ENCODE results near the gene MYL6. TPM values are rescaled to one million over a fixed set of nuclear protein-coding genes. Genes with fewer than 3 reads are reported as not detected.
A peak's percentile ranks its signal among the peaks of the same experiment; 100 is the strongest.
"Not testable (repeated sequence)": the region's sequence is repeated elsewhere in the genome, so short reads cannot be mapped to it uniquely, and the experiment has no call there.

Gene MYL6
- total RNA-seq (2014; rRNA removed; shearing (Covaris generic); ENCODE audit: low replicate concordance) = 640 and 780 TPM in 2 replicates

- H3K27me3 ChIP-seq (ENCODE audit: low read length) = no peaks in the 10 kb centered on the region
- H2AFZ ChIP-seq (ENCODE audit: low read length) = peak within 1 kb of the TSS; percentile 55; the same call in 1 of the 2 replicates
- H3K9me2 ChIP-seq (replicated peaks; ENCODE audit: insufficient read depth, low read length) = no peaks in the 10 kb centered on the region
- peak; percentile 99 for DNase-seq
- peaks cover 32% of the 10 kb centered on the region for H3K36me3 ChIP-seq (ENCODE audit: insufficient read depth, low read length)
- H3K4me1 ChIP-seq (ENCODE audit: low read length) = peaks cover 60% of the 10 kb centered on the region
- peak within 1 kb of the TSS; percentile 84 for H3K4me3 ChIP-seq (ENCODE audit: low read length)
- H4K20me1 ChIP-seq (ENCODE audit: insufficient read depth, low read depth, low read length) = peaks cover 8% of the 10 kb centered on the region; the same call in 1 of the 2 replicates
- peak within 1 kb of the TSS; percentile 82 for H3K27ac ChIP-seq (ENCODE audit: low read length)
- peak within 1 kb of the TSS; percentile 93 for H3K9ac ChIP-seq (ENCODE audit: low read length)
- H3K9me3 ChIP-seq (ENCODE audit: low read length) = no peaks in the 10 kb centered on the region
- H3K79me2 ChIP-seq (ENCODE audit: low read length) = peaks cover 29% of the 10 kb centered on the region
- peak within 1 kb of the TSS; percentile 80 for H3K4me2 ChIP-seq (ENCODE audit: low read depth, low read length, poor library complexity, severe bottlenecking)
These were observed at the start of gene MYL6 for GRCh38 chr12:56158029-56158925. MYL6 (plus strand) TSS chr12:56158359; CDS start chr12:56158402, 43 bp downstream.

GRCh38 chr12:56110571-56110970, 47.6 kb upstream of the MYL6 start:
- H2AFZ ChIP-seq (ENCODE audit: low read length) = no peak overlapping the region
- H3K9ac ChIP-seq (ENCODE audit: low read length) = no peak overlapping the region
- no peak for DNase-seq

GRCh38 chr12:56114084-56114483, 44.1 kb upstream of the MYL6 start:
- Histone ChIP-seq H3K4me2 (ENCODE audit: low read depth, low read length, poor library complexity, severe bottlenecking) (no peak overlapping the region), H3K9me3 (ENCODE audit: low read length) (no peaks in the 10 kb centered on the region), H3K27ac (ENCODE audit: low read length) (no peak overlapping the region), H3K9me2 (replicated peaks; ENCODE audit: insufficient read depth, low read length) (no peaks in the 10 kb centered on the region), H3K79me2 (ENCODE audit: low read length) (peaks cover 14% of the 10 kb centered on the region), H2AFZ (ENCODE audit: low read length) (no peak overlapping the region), H3K9ac (ENCODE audit: low read length) (no peak overlapping the region), H3K4me1 (ENCODE audit: low read length) (peaks cover 13% of the 10 kb centered on the region), H3K36me3 (ENCODE audit: insufficient read depth, low read length) (peaks cover 33% of the 10 kb centered on the region), H3K4me3 (ENCODE audit: low read length) (no peak overlapping the region), H3K27me3 (ENCODE audit: low read length) (no peaks in the 10 kb centered on the region), H4K20me1 (ENCODE audit: insufficient read depth, low read depth, low read length) (no peaks in the 10 kb centered on the region)
- DNase-seq = peak; percentile 46

More at GRCh38 chr12:56110571-56110970, 47.6 kb upstream of the MYL6 start:
- Histone ChIP-seq H3K9me2 (replicated peaks; ENCODE audit: insufficient read depth, low read length) (no peaks in the 10 kb centered on the region), H3K36me3 (ENCODE audit: insufficient read depth, low read length) (peaks cover 59% of the 10 kb centered on the region), H3K4me2 (ENCODE audit: low read depth, low read length, poor library complexity, severe bottlenecking) (no peak overlapping the region), H3K4me1 (ENCODE audit: low read length) (peaks cover 20% of the 10 kb centered on the region), H3K27ac (ENCODE audit: low read length) (no peak overlapping the region), H3K4me3 (ENCODE audit: low read length) (no peak overlapping the region), H3K9me3 (ENCODE audit: low read length) (no peaks in the 10 kb centered on the region), H3K79me2 (ENCODE audit: low read length) (peaks cover 21% of the 10 kb centered on the region), H3K27me3 (ENCODE audit: low read length) (no peaks in the 10 kb centered on the region), H4K20me1 (ENCODE audit: insufficient read depth, low read depth, low read length) (peaks cover 8% of the 10 kb centered on the region; the same call in 1 of the 2 replicates)

GRCh38 chr12:56115329-56115728, 42.8 kb upstream of the MYL6 start:
- peaks cover 33% of the 10 kb centered on the region for H3K36me3 ChIP-seq (ENCODE audit: insufficient read depth, low read length)
- peak overlapping the region; percentile 93 for H3K27ac ChIP-seq (ENCODE audit: low read length)
- H3K4me3 ChIP-seq (ENCODE audit: low read length) = peak overlapping the region; percentile 90
- H3K9ac ChIP-seq (ENCODE audit: low read length) = peak overlapping the region; percentile 76
- H3K4me2 ChIP-seq (ENCODE audit: low read depth, low read length, poor library complexity, severe bottlenecking) = peak overlapping the region; percentile 69
- no peaks in the 10 kb centered on the region for H4K20me1 ChIP-seq (ENCODE audit: insufficient read depth, low read depth, low read length)
- no peaks in the 10 kb centered on the region for H3K9me3 ChIP-seq (ENCODE audit: low read length)
- peaks cover 25% of the 10 kb centered on the region for H3K79me2 ChIP-seq (ENCODE audit: low read length)
- no peak overlapping the region for H2AFZ ChIP-seq (ENCODE audit: low read length)
- no peaks in the 10 kb centered on the region for H3K27me3 ChIP-seq (ENCODE audit: low read length)
- no peaks in the 10 kb centered on the region for H3K9me2 ChIP-seq (replicated peaks; ENCODE audit: insufficient read depth, low read length)
- peaks cover 25% of the 10 kb centered on the region for H3K4me1 ChIP-seq (ENCODE audit: low read length)
- no peak for DNase-seq

- Histone ChIP-seq H4K20me1 (ENCODE audit: insufficient read depth, low read depth, low read length) (no peaks in the 10 kb centered on the region), H3K27me3 (ENCODE audit: low read length) (no peaks in the 10 kb centered on the region), H2AFZ (ENCODE audit: low read length) (peak within 1 kb of the TSS; percentile 95), H3K4me1 (ENCODE audit: low read length) (peaks cover 25% of the 10 kb centered on the region), H3K9me2 (replicated peaks; ENCODE audit: insufficient read depth, low read length) (no peaks in the 10 kb centered on the region), H3K9me3 (ENCODE audit: low read length) (no peaks in the 10 kb centered on the region), H3K4me3 (ENCODE audit: low read length) (peak within 1 kb of the TSS; percentile 90), H3K36me3 (ENCODE audit: insufficient read depth, low read length) (peaks cover 23% of the 10 kb centered on the region), H3K79me2 (ENCODE audit: low read length) (peaks cover 28% of the 10 kb centered on the region), H3K4me2 (ENCODE audit: low read depth, low read length, poor library complexity, severe bottlenecking) (peak within 1 kb of the TSS; percentile 69), H3K9ac (ENCODE audit: low read length) (peak within 1 kb of the TSS; percentile 85), H3K27ac (ENCODE audit: low read length) (peak within 1 kb of the TSS; percentile 93)
- DNase-seq = peak; percentile 98
These were observed 41.7 kb upstream of the MYL6 start, which contains the start of gene RPL41 for GRCh38 chr12:56116267-56117081. RPL41 (plus strand) TSS chr12:56116633.

GRCh38 chr12:56117082-56117706, 41.0 kb upstream of the MYL6 start:
- peaks cover 25% of the 10 kb centered on the region for H3K4me1 ChIP-seq (ENCODE audit: low read length)
- peak overlapping the region; percentile 69 for H3K4me2 ChIP-seq (ENCODE audit: low read depth, low read length, poor library complexity, severe bottlenecking)
- H3K36me3 ChIP-seq (ENCODE audit: insufficient read depth, low read length) = peaks cover 19% of the 10 kb centered on the region
- H3K9me3 ChIP-seq (ENCODE audit: low read length); H3K27me3 ChIP-seq (ENCODE audit: low read length); H3K9me2 ChIP-seq (replicated peaks; ENCODE audit: insufficient read depth, low read length); H2AFZ ChIP-seq (ENCODE audit: low read length); H4K20me1 ChIP-seq (ENCODE audit: insufficient read depth, low read depth, low read length): not testable (repeated sequence)
- peak; percentile 70 for DNase-seq
- peak overlapping the region; percentile 90 for H3K4me3 ChIP-seq (ENCODE audit: low read length)
- H3K27ac ChIP-seq (ENCODE audit: low read length) = peak overlapping the region; percentile 93
- peak overlapping the region; percentile 85 for H3K9ac ChIP-seq (ENCODE audit: low read length)
- H3K79me2 ChIP-seq (ENCODE audit: low read length) = peaks cover 28% of the 10 kb centered on the region

- Histone ChIP-seq H2AFZ (ENCODE audit: low read length) (no peak within 1 kb of the TSS), H3K4me3 (ENCODE audit: low read length) (peak within 1 kb of the TSS; percentile 90), H3K9me3 (ENCODE audit: low read length) (no peaks in the 10 kb centered on the region), H3K27me3 (ENCODE audit: low read length) (no peaks in the 10 kb centered on the region), H4K20me1 (ENCODE audit: insufficient read depth, low read depth, low read length) (no peaks in the 10 kb centered on the region), H3K9me2 (replicated peaks; ENCODE audit: insufficient read depth, low read length) (no peaks in the 10 kb centered on the region), H3K4me2 (ENCODE audit: low read depth, low read length, poor library complexity, severe bottlenecking) (peak within 1 kb of the TSS; percentile 94), H3K4me1 (ENCODE audit: low read length) (peaks cover 25% of the 10 kb centered on the region), H3K36me3 (ENCODE audit: insufficient read depth, low read length) (peaks cover 16% of the 10 kb centered on the region), H3K9ac (ENCODE audit: low read length) (peak within 1 kb of the TSS; percentile 85), H3K79me2 (ENCODE audit: low read length) (peaks cover 28% of the 10 kb centered on the region), H3K27ac (ENCODE audit: low read length) (peak within 1 kb of the TSS; percentile 93)
- DNase-seq = peak; percentile 100
These were observed 40.1 kb upstream of the MYL6 start, which contains the start of gene ZC3H10 for GRCh38 chr12:56117778-56118687. ZC3H10 (plus strand) TSS chr12:56118266; CDS start chr12:56120563, 2,297 bp downstream.
